Measurements from ENCODE around the gene WNT7B. TPM values are rescaled to one million over a fixed set of nuclear protein-coding genes. Genes with fewer than 3 reads are reported as not detected.
"Not testable (repeated sequence)": the region's sequence is repeated elsewhere in the genome, so short reads cannot be mapped to it uniquely, and the experiment has no call there.

Gene WNT7B
- total and polyA plus RNA-seq, 7 donors = not detected

GRCh38 chr22:46006379-46007002 lies 29.5 kb upstream of the WNT7B start:
- Histone ChIP-seq H3K27me3 (no peaks in the 10 kb centered on the region), H3K36me3 (no peaks in the 10 kb centered on the region), H3K4me1 (peaks cover 0 to 33% (median 27%) of the 10 kb centered on the region in 4 donors), H3K9me3 (no peaks in the 10 kb centered on the region), H3K27ac (peak overlapping the region; percentile 91 to 99 (median 96)), H3K4me3 (peak overlapping the region in 2 of 4 donors; percentile 10 to 17)
- WGBS, 2 donors = 30 to 39% methylated on average over 26 of the region's 26 CpGs
- TF ChIP-seq, protein P1, sequence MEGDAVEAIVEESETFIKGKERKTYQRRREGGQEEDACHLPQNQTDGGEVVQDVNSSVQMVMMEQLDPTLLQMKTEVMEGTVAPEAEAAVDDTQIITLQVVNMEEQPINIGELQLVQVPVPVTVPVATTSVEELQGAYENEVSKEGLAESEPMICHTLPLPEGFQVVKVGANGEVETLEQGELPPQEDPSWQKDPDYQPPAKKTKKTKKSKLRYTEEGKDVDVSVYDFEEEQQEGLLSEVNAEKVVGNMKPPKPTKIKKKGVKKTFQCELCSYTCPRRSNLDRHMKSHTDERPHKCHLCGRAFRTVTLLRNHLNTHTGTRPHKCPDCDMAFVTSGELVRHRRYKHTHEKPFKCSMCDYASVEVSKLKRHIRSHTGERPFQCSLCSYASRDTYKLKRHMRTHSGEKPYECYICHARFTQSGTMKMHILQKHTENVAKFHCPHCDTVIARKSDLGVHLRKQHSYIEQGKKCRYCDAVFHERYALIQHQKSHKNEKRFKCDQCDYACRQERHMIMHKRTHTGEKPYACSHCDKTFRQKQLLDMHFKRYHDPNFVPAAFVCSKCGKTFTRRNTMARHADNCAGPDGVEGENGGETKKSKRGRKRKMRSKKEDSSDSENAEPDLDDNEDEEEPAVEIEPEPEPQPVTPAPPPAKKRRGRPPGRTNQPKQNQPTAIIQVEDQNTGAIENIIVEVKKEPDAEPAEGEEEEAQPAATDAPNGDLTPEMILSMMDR (IDR thresholded peaks at IDR 0.05) = peak; percentile 96 to 98 (median 97)
- TF ChIP-seq POLR2AphosphoS5 (IDR thresholded peaks at IDR 0.05) = peak in 3 of 4 donors; percentile 39 to 64 (median 57)
- no peak for TF ChIP-seq EP300 (IDR thresholded peaks at IDR 0.05)
- TF ChIP-seq POLR2A (IDR thresholded peaks at IDR 0.05) = no peak
- DNase-seq = peak; percentile 98
- intact Hi-C loops (cut with DNase I) = loop anchor here (1.0 to 2.0 kb wide), 3 partner anchors 48 to 110 kb away; no protein-coding TSS in a partner anchor

- DNase-seq = peak; percentile 68
- H3K4me3 ChIP-seq; H3K9me3 ChIP-seq; H3K27ac ChIP-seq; H3K36me3 ChIP-seq; H3K27me3 ChIP-seq; intact Hi-C loops (cut with DNase I): not testable (repeated sequence)
- 81 to 88% methylated on average over 15 of the region's 15 CpGs for WGBS, 2 donors
- H3K4me1 ChIP-seq = peaks cover 0 to 38% (median 33%) of the 10 kb centered on the region in 4 donors
Observed at GRCh38 chr22:46005116-46005705, 28.2 kb upstream of the WNT7B start.

DNA sequence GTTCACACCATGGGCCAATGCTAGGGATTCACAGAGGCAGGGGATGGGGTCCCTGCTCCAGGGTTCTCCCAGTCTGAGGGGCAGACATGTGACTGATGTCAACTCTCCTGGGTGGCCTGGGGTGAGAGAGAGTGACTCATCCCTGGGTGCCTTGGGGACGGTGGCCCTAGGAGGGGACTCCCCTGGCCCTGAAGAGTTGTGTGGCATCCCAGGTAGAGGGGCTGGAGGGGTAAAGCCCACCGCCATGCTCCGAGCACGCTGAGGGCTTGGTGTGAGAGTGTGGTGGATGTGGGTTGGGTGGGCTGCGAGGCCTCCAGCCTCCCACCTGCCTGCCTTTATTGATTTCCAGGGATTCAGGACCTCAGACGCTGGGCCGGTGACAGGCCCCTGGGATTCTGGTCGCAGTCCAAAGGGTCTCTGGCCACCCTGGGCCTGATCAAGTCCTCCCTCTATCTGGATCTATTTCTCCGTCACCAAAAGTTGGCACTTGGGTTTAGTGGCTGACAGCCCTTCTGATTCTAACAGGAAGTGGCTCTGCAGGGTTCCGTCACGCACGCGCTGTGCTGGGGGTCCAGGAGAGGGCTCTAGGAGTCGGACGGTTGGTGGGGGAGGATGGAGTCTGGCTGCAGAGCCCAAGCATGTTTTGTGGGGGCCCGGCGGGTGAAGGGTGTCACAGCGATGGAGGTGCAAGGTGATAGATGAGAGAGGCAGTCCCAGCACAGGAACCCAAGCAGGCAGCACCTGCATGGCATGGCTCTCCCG lies 27.3 kb upstream of the WNT7B start:
- TF ChIP-seq POLR2AphosphoS5 (IDR thresholded peaks at IDR 0.05) (no peak), EP300 (IDR thresholded peaks at IDR 0.05) (no peak), POLR2A (IDR thresholded peaks at IDR 0.05) (no peak)
- TF ChIP-seq, protein P1 (IDR thresholded peaks at IDR 0.05) = no peak
- Histone ChIP-seq H3K9me3 (no peaks in the 10 kb centered on the region), H3K4me1 (peaks cover 0 to 38% (median 33%) of the 10 kb centered on the region in 4 donors), H3K27ac (no peak overlapping the region), H3K4me3 (no peak overlapping the region), H3K36me3 (no peaks in the 10 kb centered on the region), H3K27me3 (no peaks in the 10 kb centered on the region)
- intact Hi-C loops (cut with DNase I) = no loop called here
- peak; percentile 66 for DNase-seq
- WGBS, 2 donors = 70 to 82% methylated on average over 19 of the region's 19 CpGs

DNA sequence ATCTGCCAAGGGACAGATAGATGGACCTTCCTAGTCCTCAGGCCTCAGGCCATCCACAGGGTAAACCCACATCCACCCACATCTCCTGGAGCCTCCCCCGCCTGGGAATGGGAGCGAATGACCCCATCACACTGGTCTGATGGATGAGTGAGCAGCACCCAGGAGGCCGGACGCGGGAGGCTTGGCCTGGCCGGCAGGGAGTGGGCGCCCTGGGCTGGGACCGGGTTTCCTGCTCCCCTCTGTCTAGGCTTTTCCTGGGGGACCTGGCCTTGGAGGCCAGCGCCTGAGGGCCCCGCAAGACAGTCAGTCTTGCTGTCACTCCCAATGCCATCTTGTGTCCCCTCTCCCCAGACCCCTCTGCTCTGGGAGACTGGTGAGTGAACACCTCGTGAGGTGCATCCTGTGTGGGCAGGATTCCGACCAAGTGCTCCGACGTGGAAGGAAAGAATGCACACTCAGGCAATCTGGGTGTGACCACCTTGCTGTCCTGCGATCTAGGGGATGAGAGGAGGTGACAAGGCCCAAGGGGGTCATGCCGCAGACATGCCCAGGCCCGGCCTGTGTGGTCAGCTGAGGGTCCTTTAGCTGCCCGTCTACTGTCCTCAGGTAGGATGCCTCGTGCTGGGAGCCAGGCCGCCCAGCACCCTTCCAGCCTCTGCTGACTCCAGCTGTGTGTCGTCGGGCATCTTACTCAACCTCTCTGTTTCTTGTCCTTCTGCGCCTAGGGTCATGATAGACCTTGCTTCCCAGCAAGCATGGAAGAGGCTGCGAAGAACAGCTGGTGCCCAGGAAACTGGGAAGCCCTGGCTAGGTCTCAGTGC lies 26.5 kb upstream of the WNT7B start:
- Histone ChIP-seq H3K36me3 (no peaks in the 10 kb centered on the region), H3K4me3 (no peak overlapping the region), H3K27ac (no peak overlapping the region), H3K4me1 (peaks cover 0 to 46% (median 39%) of the 10 kb centered on the region in 4 donors), H3K9me3 (no peaks in the 10 kb centered on the region), H3K27me3 (no peaks in the 10 kb centered on the region)
- WGBS, 2 donors = 93 to 94% methylated on average over 24 of the region's 24 CpGs
- TF ChIP-seq POLR2AphosphoS5 (IDR thresholded peaks at IDR 0.05) (no peak), POLR2A (IDR thresholded peaks at IDR 0.05) (no peak), EP300 (IDR thresholded peaks at IDR 0.05) (no peak)
- TF ChIP-seq, protein P1 (IDR thresholded peaks at IDR 0.05) = no peak
- intact Hi-C loops (cut with DNase I) = no loop called here
- peak; percentile 69 for DNase-seq
